T-cell (primary cell): Measurements from ENCODE around the gene MEGF10. TPM values are rescaled to one million over a fixed set of nuclear protein-coding genes. Genes with fewer than 3 reads are reported as not detected.

Source experiments
- ATAC-seq, 4 experiments: fragments of 200-7000 bp in 3 of 4; fragments of 150-1000 bp in 1 of 4; cut with Tn5 transposase; replicated peaks in 1 of 4; 1 replicate in 3 of 4; 2 replicates in 1 of 4; pipeline ENCODE4 v1.10.0; 2021; ENCODE audit warnings: moderate library complexity in 3 of 4, mild to moderate bottlenecking in 2 of 4, moderate number of reproducible peaks in 1 of 4
- CTCF ChIA-PET, 2 donors: fragments of 300-600 bp; sonication (Branson Sonifier 250); formaldehyde crosslinking; loops; one replicate each; lab custom pipeline; 2022; ENCODE audit warnings: antibody characterized with exemption in 2 of 2; lab: Charles Lee
- POLR2A ChIA-PET, 2 donors: fragments of 300-600 bp; sonication (Branson Sonifier 250); formaldehyde crosslinking; loops; one replicate each; lab custom pipeline; 2022; ENCODE audit warnings: antibody characterized with exemption in 2 of 2; lab: Charles Lee
- DNase-seq, 35 experiments: peaks; one replicate each; pipeline versions ENCODE4 v3.0.0 to v3.0.0-alpha.2; 2013 to 2023
- H3K27ac ChIP-seq: one replicate; pipeline ENCODE4 v1.5.1; 2013; ENCODE audit warnings: low read length
- H3K27me3 ChIP-seq, 2 experiments: replicated peaks in 1 of 2; 1 replicate in 1 of 2; 2 replicates in 1 of 2; pipeline versions ENCODE4 v1.6.1 to v1.7.0; 2013; ENCODE audit warnings: low read length in 1 of 2, mixed read lengths in 1 of 2; ENCODE audit not compliant: control insufficient read depth in 2 of 2, insufficient read depth in 2 of 2; ENCODE audit errors: extremely low read depth in 1 of 2
- H3K36me3 ChIP-seq, 2 donors: 1 replicate in 1 of 2; 2 replicates in 1 of 2; pipeline versions ENCODE4 v1.6.1 to v1.7.0; 2013; ENCODE audit warnings: low read length in 1 of 2; ENCODE audit not compliant: control insufficient read depth in 2 of 2, insufficient read depth in 1 of 2; ENCODE audit errors: extremely low read depth in 1 of 2
- H3K4me1 ChIP-seq, 2 experiments: 1 replicate in 1 of 2; 2 replicates in 1 of 2; pipeline versions ENCODE4 v1.6.1 to v1.7.0; 2013; ENCODE audit warnings: low read length in 2 of 2, mixed read lengths in 1 of 2; ENCODE audit not compliant: insufficient read depth in 2 of 2, control insufficient read depth in 1 of 2; ENCODE audit errors: extremely low read depth in 1 of 2
- H3K4me3 ChIP-seq, 2 donors: 1 replicate in 1 of 2; 2 replicates in 1 of 2; pipeline versions ENCODE4 v1.5.1 to v1.7.0; 2013; ENCODE audit warnings: mild to moderate bottlenecking in 2 of 2, low read length in 1 of 2, moderate library complexity in 1 of 2; ENCODE audit not compliant: control insufficient read depth in 1 of 2; ENCODE audit errors: extremely low read depth in 1 of 2
- H3K9me3 ChIP-seq: 2 replicates; pipeline ENCODE4 v1.7.0; 2013
- H3K27ac Mint-ChIP-seq, 2 donors: one replicate each; pipeline ENCODE4 v1.8.0; 2020 to 2021; ENCODE audit warnings: mild to moderate bottlenecking in 2 of 2, mixed read lengths in 2 of 2
- H3K27me3 Mint-ChIP-seq, 2 donors: one replicate each; pipeline ENCODE4 v1.8.0; 2021 to 2022; ENCODE audit warnings: mixed read lengths in 2 of 2
- H3K36me3 Mint-ChIP-seq: one replicate; pipeline ENCODE4 v1.8.0; 2021; ENCODE audit warnings: mixed read lengths
- H3K4me1 Mint-ChIP-seq, 3 donors: one replicate each; pipeline ENCODE4 v1.8.0; 2020 to 2022; ENCODE audit warnings: mixed read lengths in 3 of 3, mild to moderate bottlenecking in 1 of 3
- H3K4me3 Mint-ChIP-seq, 3 donors: one replicate each; pipeline ENCODE4 v1.8.0; 2020 to 2022; ENCODE audit warnings: mild to moderate bottlenecking in 3 of 3, mixed read lengths in 3 of 3, moderate library complexity in 3 of 3
- H3K9me3 Mint-ChIP-seq, 3 donors: one replicate each; pipeline ENCODE4 v1.8.0; 2020 to 2022; ENCODE audit warnings: mixed read lengths in 3 of 3
- WGBS: methylation state at CpG from one replicate; pipeline ENCODE4 v1.1.5; 2013; ENCODE audit warnings: missing lambda C conversion rate; ENCODE audit not compliant: insufficient coverage; 5-methylcytosine and 5-hydroxymethylcytosine counted together
- total RNA-seq, 35 experiments: library from RNA in 6 of 35; stranded (reverse) in 6 of 35; fragments of 120-200 nt in 1 of 35; gene quantifications; one replicate each; pipeline versions ENCODE4 v1.2.1 to v1.2.4 and lab custom pipeline; 2013 to 2026

The MEGF10 gene
- total RNA-seq, 5 donors from 2014 or later (not counting 1 experiment from before 2014, with no cell fraction given): 0.06 to 0.89 (median 0.47) TPM; not detected in 2

DNA sequence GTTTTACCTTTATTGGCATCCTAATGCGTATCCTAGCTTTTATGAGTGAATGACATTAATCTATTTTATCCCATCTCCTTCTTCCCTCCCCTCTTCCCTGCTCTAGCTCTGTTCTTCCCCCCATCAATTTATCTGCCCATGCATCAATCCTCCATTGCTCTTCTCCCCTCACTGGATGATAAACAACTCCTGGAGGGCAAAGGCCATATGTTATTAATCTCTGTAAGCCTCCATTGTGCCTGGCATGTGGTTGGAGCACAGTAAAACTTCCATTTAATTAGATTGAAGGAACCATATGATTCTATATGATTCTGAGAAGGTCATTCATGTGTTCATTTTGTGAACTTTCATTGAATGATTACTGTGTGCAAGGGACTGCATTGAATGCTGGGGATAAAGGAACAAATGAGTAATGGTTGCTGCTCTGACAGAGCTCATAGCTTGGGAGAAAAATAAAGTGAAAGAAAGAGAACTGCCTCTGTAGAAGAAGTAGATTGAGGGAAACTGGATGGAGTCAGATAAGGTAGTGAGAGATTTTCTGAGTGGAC is 85.0 kb downstream of the MEGF10 start:
- DNase-seq (no peak), ATAC-seq (no peak)
- no peaks in the 10 kb centered on the region for H3K4me1 Mint-ChIP-seq
- H3K27me3 ChIP-seq: peaks cover 0 to 5% of the 10 kb centered on the region in 2 experiments
- no peaks in the 10 kb centered on the region for H3K36me3 Mint-ChIP-seq
- no peaks in the 10 kb centered on the region for H3K9me3 ChIP-seq
- no peaks in the 10 kb centered on the region for H3K4me1 ChIP-seq
- no peak overlapping the region for H3K4me3 ChIP-seq
- CTCF ChIA-PET: no interaction called here
- no peak overlapping the region for H3K4me3 Mint-ChIP-seq
- 88% methylated on average over 1 of the region's 1 CpG for WGBS
- H3K27ac Mint-ChIP-seq: no peak overlapping the region
- H3K36me3 ChIP-seq: no peaks in the 10 kb centered on the region
- POLR2A ChIA-PET: no interaction called here
- peaks cover 3 to 7% of the 10 kb centered on the region in 2 donors for H3K27me3 Mint-ChIP-seq
- H3K9me3 Mint-ChIP-seq: peaks cover 0 to 3% (median 3%) of the 10 kb centered on the region in 3 donors
- H3K27ac ChIP-seq: no peak overlapping the region

DNA sequence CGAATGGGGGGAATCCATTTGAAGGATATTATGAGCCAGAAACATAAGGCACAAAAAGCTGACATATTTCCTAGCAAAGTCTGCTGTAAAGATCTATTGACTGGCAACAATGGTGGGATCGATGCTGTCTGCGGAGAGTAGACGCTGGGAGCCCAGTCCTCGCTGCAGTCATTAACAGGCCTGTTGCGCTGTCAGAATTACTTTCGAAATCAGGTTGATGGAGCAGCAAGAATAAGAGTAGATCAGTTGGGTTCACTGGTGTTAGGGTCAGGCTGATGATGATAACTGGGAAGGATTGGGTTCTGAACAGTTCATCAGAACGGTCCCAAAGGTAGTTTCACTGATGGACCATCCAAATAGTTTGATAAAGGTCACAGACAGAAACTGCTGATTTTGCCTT is 87.1 kb downstream of the MEGF10 start:
- Histone ChIP-seq H3K36me3 (no peaks in the 10 kb centered on the region), H3K9me3 (no peaks in the 10 kb centered on the region), H3K4me1 (no peaks in the 10 kb centered on the region), H3K4me3 (no peak overlapping the region), H3K27ac (no peak overlapping the region), H3K27me3 (peaks cover 0 to 5% of the 10 kb centered on the region in 2 experiments)
- 100% methylated on average over 7 of the region's 8 CpGs for WGBS
- ChIA-PET POLR2A (no interaction called here), CTCF (no interaction called here)
- ATAC-seq (no peak), DNase-seq (no peak)
- Mint-ChIP-seq H3K9me3 (peaks cover 0 to 3% (median 3%) of the 10 kb centered on the region in 3 donors), H3K4me1 (no peaks in the 10 kb centered on the region), H3K27ac (no peak overlapping the region), H3K27me3 (peaks cover 6 to 7% of the 10 kb centered on the region in 2 donors), H3K4me3 (no peak overlapping the region), H3K36me3 (no peaks in the 10 kb centered on the region)

DNA sequence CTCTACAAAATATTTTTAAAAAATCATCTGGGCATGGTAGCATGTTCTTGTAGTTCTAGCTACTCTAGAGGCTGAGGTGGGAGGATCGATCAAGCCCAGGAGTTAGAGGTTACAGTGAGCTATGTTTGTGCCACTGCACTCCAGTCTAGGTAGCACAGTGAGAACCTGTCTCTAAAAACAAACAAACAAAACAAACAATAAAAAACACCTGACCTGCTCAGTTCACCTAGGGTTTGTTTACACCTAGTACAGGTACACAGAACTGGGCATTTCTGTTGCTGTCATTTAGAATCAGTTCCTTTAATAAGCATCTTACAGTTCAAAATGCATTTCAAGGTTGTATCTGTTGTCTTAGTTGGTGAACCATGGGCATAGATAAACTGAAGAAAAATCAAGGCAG is 95.3 kb downstream of the MEGF10 start:
- Mint-ChIP-seq H3K4me3 (no peak overlapping the region), H3K4me1 (no peaks in the 10 kb centered on the region), H3K36me3 (no peaks in the 10 kb centered on the region), H3K9me3 (no peaks in the 10 kb centered on the region), H3K27me3 (peaks cover 0 to 5% of the 10 kb centered on the region in 2 donors), H3K27ac (no peak overlapping the region)
- no peaks in the 10 kb centered on the region for H3K9me3 ChIP-seq
- no peak overlapping the region for H3K27ac ChIP-seq
- H3K27me3 ChIP-seq: no peaks in the 10 kb centered on the region
- DNase-seq: no peak
- no peak overlapping the region for H3K4me3 ChIP-seq
- ChIA-PET POLR2A (no interaction called here), CTCF (no interaction called here)
- no peak for ATAC-seq
- H3K4me1 ChIP-seq: no peaks in the 10 kb centered on the region
- WGBS: no CpG with 5 or more reads among the region's 1 CpG
- no peaks in the 10 kb centered on the region for H3K36me3 ChIP-seq

DNA sequence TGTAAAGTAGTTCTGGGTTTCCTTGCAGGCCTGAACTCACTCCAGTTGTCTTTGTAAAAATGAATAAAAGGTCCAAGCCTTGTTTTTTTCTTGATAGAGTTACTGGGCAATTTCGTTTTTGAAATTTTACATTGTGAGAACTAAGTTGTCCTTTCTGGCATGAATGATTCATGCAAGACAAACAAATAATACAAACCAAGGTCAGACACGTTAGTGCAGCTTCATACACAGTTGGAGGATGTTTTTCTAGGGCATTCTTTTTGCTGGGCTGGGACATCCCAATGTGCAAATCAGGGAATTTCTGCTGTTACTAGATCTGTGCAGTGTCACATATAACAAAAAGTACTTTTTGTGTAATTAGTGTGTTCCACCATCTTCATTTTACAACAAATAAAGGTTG is 96.0 kb downstream of the MEGF10 start:
- Histone ChIP-seq H3K4me3 (no peak overlapping the region), H3K36me3 (no peaks in the 10 kb centered on the region), H3K4me1 (no peaks in the 10 kb centered on the region), H3K9me3 (no peaks in the 10 kb centered on the region), H3K27me3 (no peaks in the 10 kb centered on the region), H3K27ac (no peak overlapping the region)
- no peaks in the 10 kb centered on the region for H3K9me3 Mint-ChIP-seq
- H3K4me3 Mint-ChIP-seq: no peak overlapping the region
- no peak overlapping the region for H3K27ac Mint-ChIP-seq
- peaks cover 0 to 5% of the 10 kb centered on the region in 2 donors for H3K27me3 Mint-ChIP-seq
- ChIA-PET CTCF (no interaction called here), POLR2A (no interaction called here)
- H3K4me1 Mint-ChIP-seq: no peaks in the 10 kb centered on the region
- DNase-seq: no peak
- H3K36me3 Mint-ChIP-seq: no peaks in the 10 kb centered on the region
- WGBS: no CpG with 5 or more reads among the region's 2 CpGs
- ATAC-seq: no peak

DNA sequence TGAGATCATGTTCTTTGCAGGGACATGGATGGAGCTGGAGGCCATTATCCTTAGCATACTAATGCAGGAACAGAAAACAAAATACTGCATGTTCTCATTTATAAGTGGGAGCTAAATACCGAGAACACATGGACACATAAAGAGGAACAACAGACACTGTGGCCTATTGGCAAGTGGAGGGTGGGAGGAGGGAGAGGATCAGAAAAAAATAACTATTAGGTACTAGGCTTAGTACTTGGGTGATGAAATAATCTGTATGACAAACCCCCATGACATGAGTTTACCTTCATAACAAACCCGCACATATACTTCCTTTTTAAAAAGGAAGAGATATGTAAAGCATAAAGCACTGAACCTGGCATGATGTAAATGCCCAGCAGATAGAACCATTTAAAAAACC is 99.0 kb downstream of the MEGF10 start:
- H3K36me3 ChIP-seq: no peaks in the 10 kb centered on the region
- DNase-seq: no peak
- CTCF ChIA-PET: no interaction called here

DNA sequence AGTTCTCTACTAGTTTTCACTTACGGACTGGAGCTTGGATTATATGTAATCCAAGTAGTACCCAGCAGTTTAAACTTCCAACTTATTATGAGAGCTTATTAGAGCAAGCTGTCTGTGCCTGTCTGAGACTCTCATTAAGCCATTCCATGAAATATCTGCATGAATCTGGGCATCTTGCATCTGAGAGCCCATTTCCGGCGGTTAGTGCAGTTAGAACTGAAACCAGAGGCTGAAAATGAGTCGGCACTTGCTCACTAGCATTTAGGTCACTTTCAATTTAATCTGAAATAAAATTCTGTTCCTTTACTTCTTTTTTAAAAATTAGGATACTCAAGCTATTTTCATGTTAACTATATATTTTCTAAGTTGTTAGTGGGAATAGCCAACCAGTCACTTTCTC is 102.2 kb downstream of the MEGF10 start:
- no peak overlapping the region for H3K27ac ChIP-seq
- H3K9me3 ChIP-seq: no peaks in the 10 kb centered on the region
- no peaks in the 10 kb centered on the region for H3K9me3 Mint-ChIP-seq
- no peak overlapping the region for H3K4me3 ChIP-seq
- no peak overlapping the region for H3K27ac Mint-ChIP-seq
- ChIA-PET POLR2A (no interaction called here), CTCF (no interaction called here)
- H3K4me1 Mint-ChIP-seq: no peaks in the 10 kb centered on the region
- ATAC-seq (no peak), DNase-seq (no peak)
- peaks cover 0 to 9% of the 10 kb centered on the region in 2 experiments for H3K27me3 ChIP-seq
- H3K4me3 Mint-ChIP-seq: no peak overlapping the region
- no peaks in the 10 kb centered on the region for H3K36me3 Mint-ChIP-seq
- no peaks in the 10 kb centered on the region for H3K36me3 ChIP-seq
- H3K4me1 ChIP-seq: no peaks in the 10 kb centered on the region
- H3K27me3 Mint-ChIP-seq: peaks cover 10 to 15% of the 10 kb centered on the region in 2 donors
- WGBS: 64% methylated on average over 2 of the region's 4 CpGs

More for the DNA sequence above, 99.0 kb downstream of the MEGF10 start:
- no peaks in the 10 kb centered on the region for H3K36me3 Mint-ChIP-seq
- no peaks in the 10 kb centered on the region for H3K4me1 Mint-ChIP-seq
- Histone ChIP-seq H3K4me1 (no peaks in the 10 kb centered on the region), H3K27ac (no peak overlapping the region), H3K27me3 (no peaks in the 10 kb centered on the region), H3K4me3 (no peak overlapping the region), H3K9me3 (no peaks in the 10 kb centered on the region)
- H3K4me3 Mint-ChIP-seq: no peak overlapping the region
- H3K27me3 Mint-ChIP-seq: peaks cover 2 to 4% of the 10 kb centered on the region in 2 donors
- no peaks in the 10 kb centered on the region for H3K9me3 Mint-ChIP-seq
- no CpG with 5 or more reads among the region's 2 CpGs for WGBS
- no peak overlapping the region for H3K27ac Mint-ChIP-seq
- no peak for ATAC-seq
- POLR2A ChIA-PET: no interaction called here
